HepG2 (cell line): Measurements from ENCODE around the gene CTIF. TPM values are rescaled to one million over a fixed set of nuclear protein-coding genes. Genes with fewer than 3 reads are reported as not detected.

Experiments used
- AKAP8 ChIP-seq: sonication (generic); formaldehyde crosslinking; IDR thresholded peaks from 2 replicates; pipeline ENCODE4 v1.5.1; 2020; ENCODE audit warnings: mild to moderate bottlenecking, missing genetic modification reagents
- ARHGAP35 ChIP-seq: sonication (generic); formaldehyde crosslinking; IDR thresholded peaks from 2 replicates; pipeline ENCODE4 v1.9.0; 2022; ENCODE audit warnings: mild to moderate bottlenecking, inconsistent platforms, moderate library complexity, missing genetic modification reagents, borderline replicate concordance
- CEBPB ChIP-seq: IDR thresholded peaks from 2 replicates; pipeline ENCODE4 v1.6.1; 2011; ENCODE audit warnings: low read depth, low read length, improper control_type of control experiment, borderline replicate concordance
- MLLT10 ChIP-seq: sonication (generic); formaldehyde crosslinking; IDR thresholded peaks from 2 replicates; pipeline ENCODE4 v1.4.0; 2020; ENCODE audit warnings: missing genetic modification reagents
- NCOA5 ChIP-seq: sonication (generic); formaldehyde crosslinking; IDR thresholded peaks from 2 replicates; pipeline ENCODE4 v1.4.0; 2020; ENCODE audit warnings: missing genetic modification reagents
- NFKBIZ ChIP-seq: IDR thresholded peaks from 2 replicates; pipeline ENCODE4 v1.6.1; 2018; ENCODE audit warnings: missing genetic modification reagents, missing compliant biosample characterization
- PBX2 ChIP-seq: IDR thresholded peaks from 2 replicates; pipeline ENCODE4 v1.6.1; 2016; ENCODE audit warnings: control low read depth
- POLR2AphosphoS5 ChIP-seq: IDR thresholded peaks from 2 replicates; pipeline ENCODE4 v1.6.1; 2012; ENCODE audit warnings: low read depth, low read length
- SMARCC2 ChIP-seq: fragments of 450-650 bp; IDR thresholded peaks from 2 replicates; pipeline ENCODE4 v1.6.1; 2017; ENCODE audit warnings: antibody characterized with exemption, mild to moderate bottlenecking
- SMARCE1 ChIP-seq: fragments of 450-650 bp; IDR thresholded peaks from 2 replicates; pipeline ENCODE4 v1.6.1; 2017; ENCODE audit warnings: borderline replicate concordance
- SP140L ChIP-seq: sonication (generic); formaldehyde crosslinking; IDR thresholded peaks from 2 replicates; pipeline ENCODE4 v1.4.0; 2020; ENCODE audit warnings: missing genetic modification reagents, borderline replicate concordance
- ZC3H13 ChIP-seq: sonication (generic); formaldehyde crosslinking; IDR thresholded peaks from 2 replicates; pipeline ENCODE4 v1.8.1; 2023; ENCODE audit warnings: mild to moderate bottlenecking, missing genetic modification reagents, moderate library complexity
- ZFY ChIP-seq: sonication (generic); formaldehyde crosslinking; IDR thresholded peaks from 2 replicates; pipeline ENCODE4 v1.4.0; 2020; ENCODE audit warnings: missing genetic modification reagents
- ZFYVE20 ChIP-seq: sonication (generic); formaldehyde crosslinking; IDR thresholded peaks from 2 replicates; pipeline ENCODE4 v1.8.0; 2023; ENCODE audit warnings: low read depth, mild to moderate bottlenecking, moderate library complexity, missing genetic modification reagents, borderline replicate concordance
- ZNF160 ChIP-seq: sonication (generic); formaldehyde crosslinking; IDR thresholded peaks from 2 replicates; pipeline ENCODE4 v1.8.0; 2022; ENCODE audit warnings: mild to moderate bottlenecking, inconsistent platforms, missing genetic modification reagents
- ZNF446 ChIP-seq: sonication (generic); formaldehyde crosslinking; IDR thresholded peaks from 2 replicates; pipeline ENCODE4 v1.5.0; 2020; ENCODE audit warnings: mild to moderate bottlenecking, missing genetic modification reagents
- ZNF572 ChIP-seq: sonication (generic); formaldehyde crosslinking; IDR thresholded peaks from 2 replicates; pipeline ENCODE4 v1.5.1; 2020; ENCODE audit warnings: mild to moderate bottlenecking, missing genetic modification reagents
- ZNF724P ChIP-seq: sonication (generic); formaldehyde crosslinking; IDR thresholded peaks from 2 replicates; pipeline ENCODE4 v1.8.0; 2022; ENCODE audit warnings: missing genetic modification reagents, borderline replicate concordance
- ZNF788 ChIP-seq: sonication (generic); formaldehyde crosslinking; IDR thresholded peaks from 2 replicates; pipeline ENCODE4 v1.5.0; 2020; ENCODE audit warnings: mild to moderate bottlenecking, missing genetic modification reagents, borderline replicate concordance
- ZNF83 ChIP-seq: sonication (generic); formaldehyde crosslinking; IDR thresholded peaks from 2 replicates; pipeline ENCODE4 v1.4.0; 2020; ENCODE audit warnings: missing genetic modification reagents, mild to moderate bottlenecking, borderline replicate concordance
- polyA plus RNA-seq, 8 experiments: library from polyadenylated mRNA; depleted of rRNA in 3 of 8; stranded (reverse) in 7 of 8; unstranded in 1 of 8; fragments of >200 nt; fragmentation: Illumina TruSeq in 4 of 8; extraction: Trizol in 4 of 8; gene quantifications; 2 replicates each; pipeline versions ENCODE4 v1.2.1 to v1.2.3, GENCODE V29; 2011 to 2016; ENCODE audit warnings: low read depth in 4 of 8, missing spikeins in 1 of 8, mixed read lengths in 1 of 8; ENCODE audit not compliant: insufficient read depth in 1 of 8
- total RNA-seq, 5 experiments: library from RNA; depleted of rRNA; stranded (reverse); fragments of >200 nt; fragmentation: Illumina TruSeq; extraction: Trizol; gene quantifications; 2 replicates each; pipeline ENCODE4 v1.2.3, GENCODE V29; 2016; ENCODE audit warnings: low read depth in 1 of 5
- TF ChIP-seq, protein P1 (sequence below): sonication (generic); formaldehyde crosslinking; IDR thresholded peaks from 2 replicates; pipeline ENCODE4 v1.5.0; 2020; ENCODE audit warnings: missing genetic modification reagents
- TF ChIP-seq, protein P2 (sequence below): sonication (generic); formaldehyde crosslinking; IDR thresholded peaks from 2 replicates; pipeline ENCODE4 v1.5.1; 2020; ENCODE audit warnings: mild to moderate bottlenecking, moderate library complexity, missing genetic modification reagents
- TF ChIP-seq, protein P3 (sequence below): sonication (generic); formaldehyde crosslinking; IDR thresholded peaks from 2 replicates; pipeline ENCODE4 v1.4.0; 2020; ENCODE audit warnings: missing genetic modification reagents

CTIF gene
- total and polyA plus RNA-seq, 2 of the 13 experiments (the other 11 are each of a cell fraction or from before 2014, with no cell fraction given), result 18.2 to 28.0 TPM

DNA sequence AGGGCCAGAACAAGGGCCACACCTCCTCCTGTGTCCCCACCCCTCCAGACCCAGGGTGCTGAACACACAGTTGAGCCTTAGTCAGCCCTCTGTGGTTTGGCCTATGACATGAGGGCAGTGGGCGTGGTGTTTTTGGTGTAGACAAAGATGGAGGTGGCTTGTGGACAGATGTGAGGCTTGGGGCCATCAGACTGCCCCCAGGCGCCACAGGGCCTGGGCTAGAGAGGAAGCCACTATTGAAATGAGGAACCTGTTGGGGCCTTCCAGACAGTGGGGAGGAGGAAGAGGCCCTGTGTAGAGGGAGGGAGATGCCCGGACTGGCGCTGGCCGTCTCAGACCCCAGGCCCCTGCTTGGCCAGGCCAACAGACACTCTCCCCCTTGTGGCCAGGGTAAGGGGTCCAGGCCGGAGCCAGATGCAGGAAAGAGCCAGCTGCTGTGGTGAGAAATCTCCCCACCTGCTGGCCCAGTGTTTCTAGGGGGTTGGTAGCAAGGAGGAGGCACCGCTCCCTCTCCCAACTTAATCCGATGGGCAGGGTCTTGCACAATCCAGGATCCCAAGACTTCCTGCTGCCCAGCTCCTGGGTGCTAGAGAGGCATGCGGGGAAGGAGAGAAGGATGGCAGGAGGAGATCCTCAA is 358.2 kb downstream of the CTIF start (continued):
- TF ChIP-seq NFKBIZ (CRISPR knock-in tag) (no peak), ZFYVE20 (no peak), ZNF724P (CRISPR knock-in tag) (no peak), SP140L (CRISPR knock-in tag) (no peak), SMARCE1 (no peak), SMARCC2 (no peak), ARHGAP35 (CRISPR knock-in tag) (no peak), ZNF788 (CRISPR knock-in tag) (peak; percentile 32; the same call in 1 of the 2 replicates), ZNF446 (CRISPR knock-in tag) (no peak), ZNF160 (CRISPR knock-in tag) (no peak), ZC3H13 (CRISPR knock-in tag) (no peak), AKAP8 (CRISPR knock-in tag) (no peak), PBX2 (no peak), ZNF572 (CRISPR knock-in tag) (no peak), MLLT10 (no peak), POLR2AphosphoS5 (peak; percentile 42; the same call in 1 of the 2 replicates), CEBPB (peak; percentile 62), ZNF83 (CRISPR knock-in tag) (no peak), NCOA5 (no peak), ZFY (CRISPR knock-in tag) (peak; percentile 81)
- TF ChIP-seq, protein P1, sequence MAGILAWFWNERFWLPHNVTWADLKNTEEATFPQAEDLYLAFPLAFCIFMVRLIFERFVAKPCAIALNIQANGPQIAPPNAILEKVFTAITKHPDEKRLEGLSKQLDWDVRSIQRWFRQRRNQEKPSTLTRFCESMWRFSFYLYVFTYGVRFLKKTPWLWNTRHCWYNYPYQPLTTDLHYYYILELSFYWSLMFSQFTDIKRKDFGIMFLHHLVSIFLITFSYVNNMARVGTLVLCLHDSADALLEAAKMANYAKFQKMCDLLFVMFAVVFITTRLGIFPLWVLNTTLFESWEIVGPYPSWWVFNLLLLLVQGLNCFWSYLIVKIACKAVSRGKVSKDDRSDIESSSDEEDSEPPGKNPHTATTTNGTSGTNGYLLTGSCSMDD, result no peak
- TF ChIP-seq, protein P2, sequence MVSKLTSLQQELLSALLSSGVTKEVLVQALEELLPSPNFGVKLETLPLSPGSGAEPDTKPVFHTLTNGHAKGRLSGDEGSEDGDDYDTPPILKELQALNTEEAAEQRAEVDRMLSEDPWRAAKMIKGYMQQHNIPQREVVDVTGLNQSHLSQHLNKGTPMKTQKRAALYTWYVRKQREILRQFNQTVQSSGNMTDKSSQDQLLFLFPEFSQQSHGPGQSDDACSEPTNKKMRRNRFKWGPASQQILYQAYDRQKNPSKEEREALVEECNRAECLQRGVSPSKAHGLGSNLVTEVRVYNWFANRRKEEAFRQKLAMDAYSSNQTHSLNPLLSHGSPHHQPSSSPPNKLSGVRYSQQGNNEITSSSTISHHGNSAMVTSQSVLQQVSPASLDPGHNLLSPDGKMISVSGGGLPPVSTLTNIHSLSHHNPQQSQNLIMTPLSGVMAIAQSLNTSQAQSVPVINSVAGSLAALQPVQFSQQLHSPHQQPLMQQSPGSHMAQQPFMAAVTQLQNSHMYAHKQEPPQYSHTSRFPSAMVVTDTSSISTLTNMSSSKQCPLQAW (CRISPR knock-in tag), result peak; percentile 82
- TF ChIP-seq, protein P3, sequence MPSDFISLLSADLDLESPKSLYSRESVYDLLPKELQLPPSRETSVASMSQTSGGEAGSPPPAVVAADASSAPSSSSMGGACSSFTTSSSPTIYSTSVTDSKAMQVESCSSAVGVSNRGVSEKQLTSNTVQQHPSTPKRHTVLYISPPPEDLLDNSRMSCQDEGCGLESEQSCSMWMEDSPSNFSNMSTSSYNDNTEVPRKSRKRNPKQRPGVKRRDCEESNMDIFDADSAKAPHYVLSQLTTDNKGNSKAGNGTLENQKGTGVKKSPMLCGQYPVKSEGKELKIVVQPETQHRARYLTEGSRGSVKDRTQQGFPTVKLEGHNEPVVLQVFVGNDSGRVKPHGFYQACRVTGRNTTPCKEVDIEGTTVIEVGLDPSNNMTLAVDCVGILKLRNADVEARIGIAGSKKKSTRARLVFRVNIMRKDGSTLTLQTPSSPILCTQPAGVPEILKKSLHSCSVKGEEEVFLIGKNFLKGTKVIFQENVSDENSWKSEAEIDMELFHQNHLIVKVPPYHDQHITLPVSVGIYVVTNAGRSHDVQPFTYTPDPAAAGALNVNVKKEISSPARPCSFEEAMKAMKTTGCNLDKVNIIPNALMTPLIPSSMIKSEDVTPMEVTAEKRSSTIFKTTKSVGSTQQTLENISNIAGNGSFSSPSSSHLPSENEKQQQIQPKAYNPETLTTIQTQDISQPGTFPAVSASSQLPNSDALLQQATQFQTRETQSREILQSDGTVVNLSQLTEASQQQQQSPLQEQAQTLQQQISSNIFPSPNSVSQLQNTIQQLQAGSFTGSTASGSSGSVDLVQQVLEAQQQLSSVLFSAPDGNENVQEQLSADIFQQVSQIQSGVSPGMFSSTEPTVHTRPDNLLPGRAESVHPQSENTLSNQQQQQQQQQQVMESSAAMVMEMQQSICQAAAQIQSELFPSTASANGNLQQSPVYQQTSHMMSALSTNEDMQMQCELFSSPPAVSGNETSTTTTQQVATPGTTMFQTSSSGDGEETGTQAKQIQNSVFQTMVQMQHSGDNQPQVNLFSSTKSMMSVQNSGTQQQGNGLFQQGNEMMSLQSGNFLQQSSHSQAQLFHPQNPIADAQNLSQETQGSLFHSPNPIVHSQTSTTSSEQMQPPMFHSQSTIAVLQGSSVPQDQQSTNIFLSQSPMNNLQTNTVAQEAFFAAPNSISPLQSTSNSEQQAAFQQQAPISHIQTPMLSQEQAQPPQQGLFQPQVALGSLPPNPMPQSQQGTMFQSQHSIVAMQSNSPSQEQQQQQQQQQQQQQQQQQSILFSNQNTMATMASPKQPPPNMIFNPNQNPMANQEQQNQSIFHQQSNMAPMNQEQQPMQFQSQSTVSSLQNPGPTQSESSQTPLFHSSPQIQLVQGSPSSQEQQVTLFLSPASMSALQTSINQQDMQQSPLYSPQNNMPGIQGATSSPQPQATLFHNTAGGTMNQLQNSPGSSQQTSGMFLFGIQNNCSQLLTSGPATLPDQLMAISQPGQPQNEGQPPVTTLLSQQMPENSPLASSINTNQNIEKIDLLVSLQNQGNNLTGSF (CRISPR knock-in tag), result no peak
